Neural crest cell (in vitro differentiated cells): Measurements from ENCODE around the gene YES1. TPM values are rescaled to one million over a fixed set of nuclear protein-coding genes. Genes with fewer than 3 reads are reported as not detected.

Source experiments
- DNase-seq: peaks from one replicate; pipeline ENCODE4 v3.0.0; 2021; ENCODE audit warnings: low read depth, mixed read lengths, low spot score
- H3K27ac Mint-ChIP-seq: one replicate; pipeline ENCODE4 v1.8.0; 2021; ENCODE audit warnings: mild to moderate bottlenecking, mixed read lengths; ENCODE audit not compliant: unreplicated experiment
- H3K27me3 Mint-ChIP-seq: 2 replicates; pipeline ENCODE4 v1.8.0; 2021; ENCODE audit warnings: low read depth, mild to moderate bottlenecking, mixed read lengths
- H3K36me3 Mint-ChIP-seq: 2 replicates; pipeline ENCODE4 v1.8.0; 2021; ENCODE audit warnings: low read depth, mild to moderate bottlenecking, mixed read lengths
- H3K4me1 Mint-ChIP-seq: 2 replicates; pipeline ENCODE4 v1.8.0; 2021; ENCODE audit warnings: mixed read lengths
- H3K4me3 Mint-ChIP-seq: one replicate; pipeline ENCODE4 v1.8.0; 2021; ENCODE audit warnings: mild to moderate bottlenecking, mixed read lengths
- H3K9me3 Mint-ChIP-seq: 2 replicates; pipeline ENCODE4 v1.8.0; 2021; ENCODE audit warnings: mixed read lengths
- CTCF ChIP-seq: fragments of 200-600 bp; sonication (generic); conservative IDR thresholded peaks from 2 replicates; pipeline ENCODE4 v1.5.0; 2021; ENCODE audit warnings: antibody characterized with exemption, mild to moderate bottlenecking
- total RNA-seq: library from RNA; stranded (reverse); gene quantifications from 2 replicates; pipeline ENCODE4 v1.2.1, GENCODE V29; 2021

The YES1 gene
- total RNA-seq, 1 donor from 2014 or later = 54.7 TPM

- H3K27me3 Mint-ChIP-seq = no peaks in the 10 kb centered on the region
- peaks cover 49% of the 10 kb centered on the region for H3K4me1 Mint-ChIP-seq
- peak overlapping the region; percentile 72 for H3K4me3 Mint-ChIP-seq
- no peak for DNase-seq
- no peaks in the 10 kb centered on the region for H3K9me3 Mint-ChIP-seq
- H3K36me3 Mint-ChIP-seq = no peaks in the 10 kb centered on the region
- no peak overlapping the region for H3K27ac Mint-ChIP-seq
- no peak for TF ChIP-seq CTCF
Observed at GRCh38 chr18:808502-808901, 3.5 kb downstream of the YES1 start.

GRCh38 chr18:808086-808485 is 4.0 kb downstream of the YES1 start:
- Mint-ChIP-seq H3K4me1 (peaks cover 45% of the 10 kb centered on the region), H3K27me3 (no peaks in the 10 kb centered on the region), H3K27ac (no peak overlapping the region), H3K36me3 (no peaks in the 10 kb centered on the region), H3K4me3 (peak overlapping the region; percentile 72), H3K9me3 (no peaks in the 10 kb centered on the region)
- DNase-seq = no peak
- no peak for TF ChIP-seq CTCF

- H3K9me3 Mint-ChIP-seq = no peaks in the 10 kb centered on the region
- H3K27me3 Mint-ChIP-seq = no peaks in the 10 kb centered on the region
- no peaks in the 10 kb centered on the region for H3K36me3 Mint-ChIP-seq
- peaks cover 42% of the 10 kb centered on the region for H3K4me1 Mint-ChIP-seq
- no peak overlapping the region for H3K27ac Mint-ChIP-seq
- no peak for TF ChIP-seq CTCF
- no peak overlapping the region for H3K4me3 Mint-ChIP-seq
- no peak for DNase-seq
Observed at GRCh38 chr18:805755-806110, 6.3 kb downstream of the YES1 start.

GRCh38 chr18:805008-805754 is 6.9 kb downstream of the YES1 start:
- no peak for DNase-seq
- Mint-ChIP-seq H3K9me3 (no peaks in the 10 kb centered on the region), H3K27ac (no peak overlapping the region), H3K4me1 (peaks cover 40% of the 10 kb centered on the region), H3K27me3 (no peaks in the 10 kb centered on the region), H3K36me3 (no peaks in the 10 kb centered on the region), H3K4me3 (no peak overlapping the region)
- TF ChIP-seq CTCF = no peak

GRCh38 chr18:801137-801536 is 10.9 kb downstream of the YES1 start:
- H3K4me1 Mint-ChIP-seq = peaks cover 10% of the 10 kb centered on the region
- H3K9me3 Mint-ChIP-seq = no peaks in the 10 kb centered on the region
- H3K36me3 Mint-ChIP-seq = no peaks in the 10 kb centered on the region
- H3K27me3 Mint-ChIP-seq = no peaks in the 10 kb centered on the region
- H3K4me3 Mint-ChIP-seq = no peak overlapping the region
- DNase-seq = no peak
- TF ChIP-seq CTCF = no peak
- no peak overlapping the region for H3K27ac Mint-ChIP-seq
